Neural cell (in vitro differentiated cells): ENCODE results near the gene CAPN8. TPM values are rescaled to one million over a fixed set of nuclear protein-coding genes. Genes with fewer than 3 reads are reported as not detected.

ENCODE experiments used
- H2AFZ ChIP-seq: fragments of 200-600, 300-800 bp; sonication (generic), shearing (Covaris generic); 2 replicates; pipeline ENCODE4 v1.6.0; 2014; ENCODE audit warnings: low read depth, mild to moderate bottlenecking, antibody characterized with exemption, low read length, moderate library complexity
- H3F3A ChIP-seq: fragments of 200-600 bp; shearing (Covaris generic); 2 replicates; pipeline ENCODE4 v1.6.1; 2016; ENCODE audit warnings: mild to moderate bottlenecking, moderate library complexity, mixed read lengths, antibody characterized with exemption, low read length; ENCODE audit not compliant: insufficient read depth, poor library complexity, severe bottlenecking
- H3K27ac ChIP-seq: fragments of 200-600, 300-800 bp; sonication (generic), shearing (Covaris generic); 2 replicates; pipeline ENCODE4 v1.5.1; 2014; ENCODE audit warnings: mild to moderate bottlenecking, low read length, moderate library complexity
- H3K27me3 ChIP-seq: fragments of 300-800, 200-600 bp; sonication (generic), shearing (Covaris generic); 2 replicates; pipeline ENCODE4 v1.6.0; 2014; ENCODE audit warnings: mild to moderate bottlenecking, low read depth, low read length, moderate library complexity; ENCODE audit not compliant: insufficient read depth
- H3K36me3 ChIP-seq: fragments of 300-800, 200-600 bp; sonication (generic), shearing (Covaris generic); 2 replicates; pipeline ENCODE4 v1.5.1; 2014; ENCODE audit warnings: mild to moderate bottlenecking, antibody characterized with exemption, low read length, moderate library complexity; ENCODE audit not compliant: insufficient read depth
- H3K4me2 ChIP-seq: fragments of 300-800, 200-600 bp; sonication (generic), shearing (Covaris generic); 2 replicates; pipeline ENCODE4 v1.6.0; 2014; ENCODE audit warnings: mild to moderate bottlenecking, low read length
- H3K4me3 ChIP-seq: fragments of 300-800, 200-600 bp; sonication (generic), shearing (Covaris generic); 2 replicates; pipeline ENCODE4 v1.5.1; 2014; ENCODE audit warnings: mild to moderate bottlenecking, low read length, moderate library complexity
- H3K79me2 ChIP-seq: fragments of 200-600 bp; shearing (Covaris generic); replicated peaks from 2 replicates; pipeline ENCODE4 v1.6.0; 2014; ENCODE audit warnings: mild to moderate bottlenecking, low read length, moderate library complexity; ENCODE audit not compliant: insufficient read depth
- H3K9ac ChIP-seq: fragments of 300-800, 200-600 bp; sonication (generic), shearing (Covaris generic); 2 replicates; pipeline ENCODE4 v1.6.1; 2016; ENCODE audit warnings: mild to moderate bottlenecking, low read length, mixed read lengths
- H3K9me2 ChIP-seq: fragments of 200-600 bp; shearing (Covaris generic); 2 replicates; pipeline ENCODE4 v1.6.1; 2016; ENCODE audit warnings: mild to moderate bottlenecking, low read length, mixed read lengths; ENCODE audit not compliant: insufficient read depth
- H3K9me3 ChIP-seq: fragments of 200-600, 300-800 bp; sonication (generic), shearing (Covaris generic); 2 replicates; pipeline ENCODE4 v1.6.1; 2016; ENCODE audit warnings: mild to moderate bottlenecking, mixed run types, low read length, moderate library complexity, mixed read lengths
- H4K20me1 ChIP-seq: fragments of 200-600 bp; shearing (Covaris generic); 2 replicates; pipeline ENCODE4 v1.6.1; 2016; ENCODE audit warnings: mild to moderate bottlenecking, mixed run types; ENCODE audit not compliant: insufficient read depth
- CTCF ChIP-seq: fragments of 450-650 bp; IDR thresholded peaks from 2 replicates; pipeline ENCODE4 v1.5.1; 2014; ENCODE audit warnings: antibody characterized with exemption, mild to moderate bottlenecking, moderate library complexity; ENCODE audit not compliant: poor library complexity, severe bottlenecking
- EP300 ChIP-seq: fragments of 450-650 bp; conservative IDR thresholded peaks from 2 replicates; pipeline ENCODE4 v1.6.1; 2014; ENCODE audit warnings: antibody characterized with exemption, mild to moderate bottlenecking, moderate library complexity; ENCODE audit not compliant: poor library complexity, severe bottlenecking
- EZH2 ChIP-seq: fragments of 200-600, 300-800 bp; shearing (Covaris generic), sonication (generic); IDR thresholded peaks from 2 replicates; pipeline ENCODE4 v1.6.1; 2014; ENCODE audit warnings: antibody characterized with exemption, low read length, borderline replicate concordance, mild to moderate bottlenecking; ENCODE audit not compliant: insufficient read depth, poor library complexity, severe bottlenecking
- MXI1 ChIP-seq: fragments of 450-650 bp; conservative IDR thresholded peaks from 2 replicates; pipeline ENCODE4 v1.6.1; 2014; ENCODE audit warnings: antibody characterized with exemption, mild to moderate bottlenecking; ENCODE audit not compliant: poor library complexity, severe bottlenecking
- POLR2AphosphoS5 ChIP-seq: IDR thresholded peaks from 2 replicates; pipeline ENCODE4 v1.6.1; 2012
- RAD21 ChIP-seq: fragments of 450-650 bp; conservative IDR thresholded peaks from 2 replicates; pipeline ENCODE4 v1.6.1; 2014; ENCODE audit warnings: antibody characterized with exemption, mild to moderate bottlenecking, moderate library complexity
- REST ChIP-seq: IDR thresholded peaks from 2 replicates; pipeline ENCODE4 v1.6.1; 2012; ENCODE audit warnings: borderline replicate concordance
- SMC3 ChIP-seq: fragments of 450-650 bp; conservative IDR thresholded peaks from 2 replicates; pipeline ENCODE4 v1.6.1; 2014; ENCODE audit warnings: antibody characterized with exemption, mild to moderate bottlenecking, moderate library complexity; ENCODE audit not compliant: poor library complexity
- TAF1 ChIP-seq: IDR thresholded peaks from 2 replicates; pipeline ENCODE4 v1.6.1; 2012; ENCODE audit warnings: low read depth
- polyA plus RNA-seq: library from polyadenylated mRNA; depleted of rRNA; stranded (reverse); fragments of >200 nt; gene quantifications from 2 replicates; pipeline ENCODE4 v1.2.3, GENCODE V29; 2014

CAPN8 gene
- polyA plus RNA-seq, 1 donor from 2014 or later = not detected

- no peak overlapping the region for H2AFZ ChIP-seq
- H3K4me3 ChIP-seq = no peak overlapping the region
- H3K27ac ChIP-seq = no peak overlapping the region
- no peaks in the 10 kb centered on the region for H3K36me3 ChIP-seq
- TF ChIP-seq REST = no peak
- TF ChIP-seq EZH2 = no peak
- no peaks in the 10 kb centered on the region for H4K20me1 ChIP-seq
- H3F3A ChIP-seq = no peaks in the 10 kb centered on the region
- no peak overlapping the region for H3K9ac ChIP-seq
- H3K4me2 ChIP-seq = no peak overlapping the region
- no peaks in the 10 kb centered on the region for H3K9me2 ChIP-seq
- no peaks in the 10 kb centered on the region for H3K79me2 ChIP-seq
- H3K9me3 ChIP-seq = no peaks in the 10 kb centered on the region
- no peaks in the 10 kb centered on the region for H3K27me3 ChIP-seq
Observed at GRCh38 chr1:223682502-223682901, 17.0 kb upstream of the CAPN8 start.

GRCh38 chr1:223680188-223680587 is 14.7 kb upstream of the CAPN8 start:
- no peaks in the 10 kb centered on the region for H3F3A ChIP-seq
- no peak overlapping the region for H3K9ac ChIP-seq
- H3K36me3 ChIP-seq = no peaks in the 10 kb centered on the region
- H3K4me2 ChIP-seq = no peak overlapping the region
- H3K9me3 ChIP-seq = no peaks in the 10 kb centered on the region
- H3K4me3 ChIP-seq = no peak overlapping the region
- H3K9me2 ChIP-seq = no peaks in the 10 kb centered on the region
- no peak overlapping the region for H3K27ac ChIP-seq
- no peaks in the 10 kb centered on the region for H4K20me1 ChIP-seq
- H3K27me3 ChIP-seq = no peaks in the 10 kb centered on the region
- no peak overlapping the region for H2AFZ ChIP-seq
- H3K79me2 ChIP-seq = no peaks in the 10 kb centered on the region
- TF ChIP-seq MXI1 (no peak), EP300 (no peak), POLR2AphosphoS5 (no peak), CTCF (no peak), REST (no peak), SMC3 (no peak), TAF1 (no peak), EZH2 (no peak), RAD21 (no peak)
